ENCODE measurements around the gene STYX. TPM values are rescaled to one million over a fixed set of nuclear protein-coding genes. Genes with fewer than 3 reads are reported as not detected.

The STYX gene
- total RNA-seq, 1 donor from 2014 or later: 19.7 TPM

DNA sequence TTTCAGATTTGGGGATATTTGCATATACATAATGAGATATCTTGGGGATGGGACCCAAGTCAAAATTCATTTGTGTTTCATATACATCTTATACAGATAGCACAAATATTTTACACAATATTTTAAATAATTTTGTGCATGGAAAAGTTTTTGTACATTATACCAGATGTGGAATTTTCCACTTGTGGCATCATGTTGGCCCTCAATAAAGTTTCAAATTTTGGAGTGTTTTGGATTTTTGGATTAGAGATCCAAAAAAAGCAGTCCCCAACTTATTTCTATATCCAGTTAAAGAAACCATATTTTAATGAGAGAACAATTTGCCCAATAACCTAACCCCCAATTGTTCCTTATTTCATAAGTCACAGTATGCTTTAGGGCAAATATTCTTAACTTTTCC, 56.9 kb downstream of the STYX start:
- Mint-ChIP-seq H3K36me3 (ENCODE audit: low read depth) (peaks cover 14% of the 10 kb centered on the region), H3K4me3 (no peak overlapping the region), H3K27ac (no peak overlapping the region), H3K9me3 (no peaks in the 10 kb centered on the region), H3K4me1 (peaks cover 26% of the 10 kb centered on the region), H3K27me3 (no peaks in the 10 kb centered on the region)
- intact Hi-C loops (cut with micrococcal nuclease): no loop called here
- DNase-seq: no peak

DNA sequence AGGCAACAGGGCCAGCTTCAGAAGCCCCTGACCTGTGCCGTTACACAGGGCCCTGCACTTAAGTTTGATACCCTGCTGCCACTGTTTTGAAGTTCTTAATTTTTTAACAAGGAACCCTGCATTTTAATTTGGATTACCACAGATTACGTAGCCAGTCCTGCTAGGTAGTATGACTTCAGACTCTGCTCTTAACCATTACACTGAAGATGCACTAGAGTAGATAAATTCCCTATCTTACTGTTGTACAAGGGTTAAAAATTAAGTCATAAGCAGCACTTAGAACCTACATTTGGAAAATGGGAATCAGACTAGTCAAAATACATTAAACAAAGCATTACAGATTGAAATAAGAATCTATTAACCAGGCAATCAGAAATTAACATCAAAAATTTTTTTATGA, 59.2 kb downstream of the STYX start:
- peak overlapping the region; percentile 49 for H3K4me3 Mint-ChIP-seq
- intact Hi-C loops (cut with micrococcal nuclease): no loop called here
- peaks cover 32% of the 10 kb centered on the region for H3K4me1 Mint-ChIP-seq
- no peak for DNase-seq
- H3K9me3 Mint-ChIP-seq: no peaks in the 10 kb centered on the region
- no peak overlapping the region for H3K27ac Mint-ChIP-seq
- peaks cover 8% of the 10 kb centered on the region for H3K36me3 Mint-ChIP-seq (ENCODE audit: low read depth)
- H3K27me3 Mint-ChIP-seq: no peaks in the 10 kb centered on the region

DNA sequence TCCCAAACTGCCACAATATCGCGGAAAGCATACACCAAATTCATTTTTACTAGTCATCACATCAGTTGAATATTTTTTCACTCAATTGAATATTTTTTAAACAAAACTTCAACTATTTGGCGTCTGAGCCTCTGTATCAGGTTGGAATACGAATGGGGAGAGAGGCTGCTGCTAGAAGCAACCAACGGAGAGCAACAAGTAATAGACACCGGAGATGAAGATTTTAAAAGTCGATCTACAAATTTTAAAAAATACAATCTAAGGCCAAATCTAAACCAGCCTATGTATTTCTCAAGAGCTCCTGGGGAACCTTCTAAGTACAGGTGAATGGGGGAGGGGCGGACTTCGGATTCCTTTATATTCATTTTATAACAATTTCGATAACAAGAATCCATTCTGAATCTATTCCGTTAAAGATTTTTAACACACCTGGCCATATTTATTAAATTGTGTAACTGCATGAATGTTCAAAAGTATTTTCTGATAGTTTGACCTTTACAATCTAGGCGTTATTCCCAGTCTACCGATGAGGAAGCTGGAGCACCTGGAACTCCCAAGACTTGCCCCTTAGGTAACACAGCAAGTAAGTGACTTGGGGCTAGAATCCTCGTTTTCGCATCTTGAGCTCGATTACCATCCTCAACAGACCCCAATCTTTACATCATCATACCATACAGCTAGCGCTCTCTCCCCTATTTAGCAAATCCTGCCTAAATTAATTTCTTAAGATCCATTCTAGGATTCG, 60.2 kb downstream of the STYX start:
- no peaks in the 10 kb centered on the region for H3K27me3 Mint-ChIP-seq
- no peak for DNase-seq
- H3K27ac Mint-ChIP-seq: peak overlapping the region; percentile 80
- H3K4me1 Mint-ChIP-seq: peaks cover 32% of the 10 kb centered on the region
- H3K36me3 Mint-ChIP-seq (ENCODE audit: low read depth): peaks cover 7% of the 10 kb centered on the region
- intact Hi-C loops (cut with micrococcal nuclease): loop anchor here (2.0 kb wide), 1 partner anchor 83 kb away; the partner anchor contains the start of gene PSMC6
- peak overlapping the region; percentile 97 for H3K4me3 Mint-ChIP-seq
- H3K9me3 Mint-ChIP-seq: no peaks in the 10 kb centered on the region

DNA sequence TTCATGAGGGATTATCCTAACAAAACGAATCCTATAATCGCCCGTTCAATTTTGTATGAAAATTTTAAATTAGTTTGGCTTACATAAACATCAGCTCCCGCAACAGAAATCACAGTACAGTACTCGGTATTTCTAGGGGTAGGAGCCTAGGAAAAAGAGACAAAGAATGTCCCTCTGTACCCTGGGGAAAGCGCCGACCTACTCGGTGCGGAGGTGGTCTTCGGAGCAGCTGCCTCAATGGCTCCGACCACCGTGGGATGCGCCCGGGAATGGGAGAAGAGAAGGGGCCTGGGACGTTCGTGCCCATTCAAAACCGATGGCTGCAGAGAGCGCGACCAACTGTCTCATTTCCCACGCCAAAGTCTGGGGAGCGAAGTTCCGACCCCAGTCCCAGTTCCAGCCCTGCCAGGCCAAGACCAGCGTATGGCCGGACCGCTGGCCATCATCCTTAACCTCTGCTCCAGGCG, 60.8 kb downstream of the STYX start:
- H3K27ac Mint-ChIP-seq: peak overlapping the region; percentile 80
- intact Hi-C loops (cut with micrococcal nuclease): loop anchor here (1.0 to 2.0 kb wide), 3 partner anchors 61 to 238 kb away; partner anchors contain the start of genes GPR137C, PSMC6 and TXNDC16
- no peaks in the 10 kb centered on the region for H3K9me3 Mint-ChIP-seq
- H3K4me3 Mint-ChIP-seq: peak overlapping the region; percentile 97
- no peak for DNase-seq
- H3K4me1 Mint-ChIP-seq: peaks cover 32% of the 10 kb centered on the region
- peaks cover 7% of the 10 kb centered on the region for H3K36me3 Mint-ChIP-seq (ENCODE audit: low read depth)
- no peaks in the 10 kb centered on the region for H3K27me3 Mint-ChIP-seq

DNA sequence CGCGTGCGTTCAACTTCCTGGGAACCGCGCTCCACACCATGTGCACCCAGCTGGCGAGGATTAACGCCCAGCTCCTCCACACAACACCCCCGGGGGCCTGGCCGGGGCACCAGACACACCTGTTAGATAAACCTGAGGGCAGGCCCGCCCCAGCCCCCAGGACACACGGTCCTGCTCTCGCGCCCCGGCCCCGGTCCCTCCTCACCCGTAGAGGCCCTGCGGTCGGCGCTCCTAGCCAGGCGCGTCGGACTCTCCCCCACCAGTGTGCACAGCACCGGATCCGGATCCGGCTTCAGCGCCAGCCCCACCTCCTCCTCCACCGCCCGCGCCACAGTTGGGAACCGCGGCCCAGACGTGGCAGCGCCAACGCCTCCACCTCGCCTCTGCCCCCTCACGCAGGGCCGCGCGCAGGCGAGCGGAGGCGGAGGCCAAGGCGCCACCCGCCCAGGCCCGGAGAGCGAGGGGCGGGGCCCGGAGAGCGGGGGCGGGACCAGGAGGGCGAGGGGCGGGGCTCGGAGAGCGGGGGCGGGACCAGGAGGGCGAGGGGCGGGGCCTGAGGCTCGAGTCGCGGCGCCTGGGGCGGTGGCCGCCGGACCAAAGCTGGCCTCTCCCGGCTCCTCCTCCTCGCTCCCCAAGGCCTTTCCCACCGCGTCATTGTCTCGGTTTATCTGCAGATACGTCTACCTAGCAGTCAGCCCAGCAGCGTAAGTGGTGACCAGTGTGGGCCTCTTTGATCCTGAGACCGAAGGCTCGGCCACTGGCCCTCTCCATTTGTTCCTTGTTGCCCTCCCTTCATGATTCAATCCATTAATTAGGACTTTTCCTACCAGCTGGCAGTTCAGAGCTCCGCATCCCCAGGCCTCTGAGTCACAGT, 61.5 kb downstream of the STYX start, which contains the start of gene GNPNAT1:
GNPNAT1 (minus strand) TSS at position 385 of the 874 bp plus-strand sequence. CDS start 6,957 bp downstream, outside the sequence.
- no peaks in the 10 kb centered on the region for H3K9me3 Mint-ChIP-seq
- intact Hi-C loops (cut with micrococcal nuclease): loop anchor here (1.0 to 2.0 kb wide), 3 partner anchors 62 to 239 kb away; partner anchors contain the start of genes GPR137C, PSMC6 and TXNDC16
- peak within 1 kb of the TSS; percentile 83 for H3K27ac Mint-ChIP-seq
- H3K27me3 Mint-ChIP-seq: no peaks in the 10 kb centered on the region
- peak within 1 kb of the TSS; percentile 97 for H3K4me3 Mint-ChIP-seq
- peak; percentile 96 for DNase-seq
- H3K36me3 Mint-ChIP-seq (ENCODE audit: low read depth): peaks cover 6% of the 10 kb centered on the region
- peaks cover 32% of the 10 kb centered on the region for H3K4me1 Mint-ChIP-seq

DNA sequence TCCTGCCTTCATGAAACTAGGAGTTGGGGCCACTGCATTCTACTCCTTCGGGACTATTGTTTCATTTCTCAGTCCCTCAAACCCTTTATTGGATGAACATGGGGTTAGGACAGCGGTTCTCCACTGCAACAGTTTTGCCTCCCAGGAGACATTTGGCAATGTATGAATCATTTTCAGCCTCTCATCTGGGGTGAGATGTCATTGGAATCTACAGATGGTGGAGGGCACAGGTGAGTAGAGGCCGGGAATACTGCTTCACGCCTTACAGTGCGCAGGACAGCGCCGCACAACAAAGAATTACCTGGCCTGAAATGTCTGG, 62.1 kb downstream of the STYX start:
- no peaks in the 10 kb centered on the region for H3K27me3 Mint-ChIP-seq
- DNase-seq: no peak
- peak overlapping the region; percentile 97 for H3K4me3 Mint-ChIP-seq
- intact Hi-C loops (cut with micrococcal nuclease): no loop called here
- H3K9me3 Mint-ChIP-seq: no peaks in the 10 kb centered on the region
- peak overlapping the region; percentile 83 for H3K27ac Mint-ChIP-seq
- peaks cover 4% of the 10 kb centered on the region for H3K36me3 Mint-ChIP-seq (ENCODE audit: low read depth)
- H3K4me1 Mint-ChIP-seq: peaks cover 32% of the 10 kb centered on the region

DNA sequence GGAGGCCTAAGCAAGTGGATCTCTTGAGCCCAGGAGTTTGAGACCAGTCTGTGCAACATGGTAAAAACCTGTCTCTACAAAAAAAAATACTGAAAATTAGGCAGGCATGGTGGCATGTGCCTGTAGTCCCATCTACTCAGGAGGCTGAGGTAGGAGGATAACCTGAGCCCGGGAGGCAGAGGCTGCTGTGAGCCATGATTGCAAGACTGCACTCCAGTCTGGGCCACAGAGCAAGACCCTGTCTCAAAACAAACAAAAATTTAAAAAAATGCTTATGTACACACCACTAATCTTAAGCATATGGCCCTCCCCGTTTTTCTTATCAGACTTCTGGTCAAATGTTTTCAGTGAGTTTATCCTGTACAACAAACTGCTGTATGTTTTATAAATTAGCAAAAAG, 63.1 kb downstream of the STYX start:
- Mint-ChIP-seq H3K36me3 (ENCODE audit: low read depth) (no peaks in the 10 kb centered on the region), H3K4me3 (no peak overlapping the region)
- intact Hi-C loops (cut with micrococcal nuclease): no loop called here

DNA sequence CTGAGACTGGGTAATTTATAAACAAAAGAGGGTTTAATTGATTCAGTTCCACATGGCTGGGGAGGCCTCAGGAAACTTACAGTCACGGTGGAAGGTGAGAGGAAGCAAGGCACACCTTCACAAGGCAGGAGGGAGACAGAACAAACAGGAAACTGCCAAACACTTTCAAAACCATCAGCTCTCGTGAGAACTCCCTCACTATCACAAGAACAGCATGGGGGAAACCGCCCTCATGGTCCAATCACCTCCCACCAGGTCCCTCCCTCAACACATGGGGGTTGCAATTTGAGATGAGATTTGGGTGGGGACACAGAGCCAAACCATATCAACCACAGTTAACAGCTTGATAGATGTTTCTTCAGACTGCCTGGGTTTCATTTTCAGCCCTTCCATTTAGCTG, 67.7 kb downstream of the STYX start:
- Mint-ChIP-seq H3K27ac (no peak overlapping the region), H3K4me1 (peaks cover 6% of the 10 kb centered on the region), H3K9me3 (no peaks in the 10 kb centered on the region), H3K4me3 (no peak overlapping the region), H3K27me3 (peaks cover 6% of the 10 kb centered on the region), H3K36me3 (ENCODE audit: low read depth) (no peaks in the 10 kb centered on the region)
- DNase-seq: peak; percentile 60
- intact Hi-C loops (cut with micrococcal nuclease): no loop called here

More for the DNA sequence above, 63.1 kb downstream of the STYX start:
- Mint-ChIP-seq H3K9me3 (no peaks in the 10 kb centered on the region), H3K4me1 (peaks cover 32% of the 10 kb centered on the region), H3K27me3 (no peaks in the 10 kb centered on the region), H3K27ac (no peak overlapping the region)
- no peak for DNase-seq

DNA sequence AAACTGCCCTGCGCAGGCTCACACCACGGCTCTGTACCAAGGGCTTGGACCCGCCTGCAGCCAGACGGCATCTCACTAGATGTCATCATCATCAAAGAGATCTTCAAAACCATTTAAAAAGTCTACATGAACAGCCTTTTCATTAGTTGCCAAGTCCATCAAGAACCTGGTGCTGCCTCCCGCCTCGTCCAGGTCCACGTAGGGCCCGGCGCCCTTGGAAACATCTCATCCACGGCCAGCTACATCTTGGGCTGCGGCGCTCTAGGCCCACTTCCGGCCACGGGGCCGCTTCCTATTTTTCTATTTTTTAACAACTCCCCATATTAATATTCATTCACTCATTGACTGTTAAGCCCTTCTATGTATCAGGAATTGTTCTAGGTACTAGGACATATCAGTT, 68.9 kb downstream of the STYX start:
- peaks cover 6% of the 10 kb centered on the region for H3K4me1 Mint-ChIP-seq
- H3K27ac Mint-ChIP-seq: no peak overlapping the region
- H3K36me3 Mint-ChIP-seq (ENCODE audit: low read depth): no peaks in the 10 kb centered on the region
- intact Hi-C loops (cut with micrococcal nuclease): no loop called here
- no peaks in the 10 kb centered on the region for H3K9me3 Mint-ChIP-seq
- no peak for DNase-seq
- peaks cover 9% of the 10 kb centered on the region for H3K27me3 Mint-ChIP-seq
- no peak overlapping the region for H3K4me3 Mint-ChIP-seq

DNA sequence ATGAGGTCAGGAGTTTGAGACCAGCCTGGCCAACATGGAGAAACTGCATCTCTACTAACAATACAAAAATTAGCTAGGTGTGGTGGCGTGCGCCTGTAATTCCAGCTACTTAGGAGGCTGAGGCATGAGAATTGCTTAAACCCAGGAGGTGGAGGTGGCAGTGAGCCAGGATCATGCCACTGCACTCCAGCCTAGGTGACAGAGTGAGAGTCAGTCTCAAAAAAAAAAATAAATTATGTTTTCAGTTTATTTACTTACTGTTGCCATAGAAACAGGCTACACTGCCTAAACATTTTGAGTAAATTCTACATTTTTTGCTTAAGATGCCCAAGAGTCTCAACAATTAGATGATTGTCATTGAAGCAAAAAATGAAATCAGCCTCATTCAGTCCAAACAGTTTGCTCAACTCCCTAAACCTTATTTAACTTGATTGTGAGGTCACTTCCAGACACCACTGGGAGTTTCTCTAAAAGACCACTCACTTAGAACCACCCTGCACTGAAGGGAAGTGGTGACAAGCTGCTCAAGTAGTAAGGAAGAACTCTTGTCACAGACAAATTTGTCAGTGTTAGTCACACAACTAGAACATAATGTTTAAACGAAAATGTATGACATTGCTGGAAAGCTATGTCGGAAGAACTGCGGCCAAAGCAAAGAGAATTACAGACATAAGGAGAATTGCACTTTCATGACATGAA, 71.2 kb downstream of the STYX start:
- Mint-ChIP-seq H3K4me1 (peaks cover 6% of the 10 kb centered on the region), H3K9me3 (no peaks in the 10 kb centered on the region), H3K27ac (no peak overlapping the region), H3K27me3 (peaks cover 9% of the 10 kb centered on the region), H3K36me3 (ENCODE audit: low read depth) (no peaks in the 10 kb centered on the region), H3K4me3 (no peak overlapping the region)
- no peak for DNase-seq
- intact Hi-C loops (cut with micrococcal nuclease): no loop called here

DNA sequence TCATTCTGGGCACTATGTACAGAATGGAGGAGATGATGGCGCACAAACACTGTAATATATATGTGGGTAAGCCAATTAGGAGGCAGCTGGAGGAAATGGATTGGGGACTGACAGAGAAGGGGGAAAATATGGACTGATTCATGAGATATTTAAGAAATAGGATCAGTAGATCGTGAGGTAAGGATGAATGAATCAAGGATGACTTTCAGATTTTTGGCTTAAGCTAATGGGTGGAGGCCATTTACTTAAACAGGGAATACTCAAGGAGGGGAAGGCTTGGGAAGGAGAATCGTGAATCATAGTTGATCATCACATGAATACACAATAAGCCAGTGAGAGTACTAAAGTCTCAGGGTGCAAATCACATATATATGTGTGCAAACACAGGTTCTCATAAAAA, 72.6 kb downstream of the STYX start:
- Mint-ChIP-seq H3K27ac (no peak overlapping the region), H3K27me3 (peaks cover 9% of the 10 kb centered on the region), H3K4me3 (no peak overlapping the region), H3K4me1 (peaks cover 4% of the 10 kb centered on the region), H3K36me3 (ENCODE audit: low read depth) (no peaks in the 10 kb centered on the region), H3K9me3 (no peaks in the 10 kb centered on the region)
- intact Hi-C loops (cut with micrococcal nuclease): no loop called here
- DNase-seq: no peak

DNA sequence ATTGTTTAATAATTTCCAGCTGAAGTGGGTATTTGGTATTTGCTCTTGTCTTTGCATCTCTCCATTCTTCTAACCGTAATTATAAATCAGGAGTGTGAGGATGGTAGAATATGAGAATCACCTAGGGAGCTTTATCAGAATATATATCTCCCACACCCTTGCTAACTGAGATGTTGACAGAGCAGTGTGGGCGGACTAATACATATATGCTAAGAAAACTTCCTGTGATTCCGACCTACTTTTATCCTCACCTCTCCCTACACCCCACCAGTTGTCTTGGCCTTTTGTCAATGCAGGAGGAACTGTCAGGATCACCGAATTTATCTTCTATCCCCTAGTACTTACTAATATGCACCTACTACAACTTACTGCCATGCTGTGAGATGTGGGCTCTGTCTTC, 76.1 kb downstream of the STYX start:
- DNase-seq: no peak
- Mint-ChIP-seq H3K4me1 (no peaks in the 10 kb centered on the region), H3K36me3 (ENCODE audit: low read depth) (no peaks in the 10 kb centered on the region), H3K9me3 (no peaks in the 10 kb centered on the region), H3K27me3 (peaks cover 9% of the 10 kb centered on the region), H3K27ac (no peak overlapping the region), H3K4me3 (no peak overlapping the region)
- intact Hi-C loops (cut with micrococcal nuclease): no loop called here

DNA sequence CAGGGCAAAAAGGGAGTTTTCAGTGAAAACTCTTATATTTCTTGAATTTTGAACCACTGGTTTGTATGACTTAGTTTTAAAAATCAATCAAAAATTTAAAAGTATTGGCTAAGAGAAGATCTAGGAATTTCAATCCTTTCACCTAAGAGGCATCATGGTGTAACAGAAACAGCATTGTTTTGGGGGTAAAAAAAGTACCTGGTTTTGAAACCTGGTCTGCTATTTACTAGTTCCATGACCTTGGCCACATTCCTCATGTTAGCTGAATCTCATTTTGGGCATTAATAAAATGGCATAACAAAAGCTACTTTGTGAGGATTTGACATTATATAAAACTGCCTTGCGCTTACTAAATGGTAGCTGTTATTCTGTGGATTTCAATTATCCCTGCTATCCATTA, 78.1 kb downstream of the STYX start:
- intact Hi-C loops (cut with micrococcal nuclease): no loop called here
- Mint-ChIP-seq H3K27me3 (peaks cover 3% of the 10 kb centered on the region), H3K9me3 (no peaks in the 10 kb centered on the region), H3K36me3 (ENCODE audit: low read depth) (no peaks in the 10 kb centered on the region), H3K27ac (no peak overlapping the region), H3K4me3 (no peak overlapping the region), H3K4me1 (no peaks in the 10 kb centered on the region)
- DNase-seq: no peak
